Activated CD8-positive, alpha-beta T cell treated with anti-CD3 and anti-CD28 coated beads for 36 hours (primary cell): ENCODE measurements around the gene SMOC1. TPM values are rescaled to one million over a fixed set of nuclear protein-coding genes. Genes with fewer than 3 reads are reported as not detected.

Source experiments
- ATAC-seq: fragments of 200-7000 bp; cut with Tn5 transposase; one replicate; pipeline ENCODE4 v1.10.0; 2021; ENCODE audit warnings: mild to moderate bottlenecking, moderate library complexity
- CTCF ChIA-PET: fragments of 350-600 bp; sonication (Branson Sonifier 250); formaldehyde crosslinking; loops from one replicate; lab custom pipeline; 2021; ENCODE audit warnings: antibody characterized with exemption; lab: Charles Lee
- POLR2A ChIA-PET: fragments of 350-600 bp; sonication (Branson Sonifier 250); formaldehyde crosslinking; loops from one replicate; lab custom pipeline; 2021; ENCODE audit warnings: antibody characterized with exemption; lab: Charles Lee
- DNase-seq: peaks from one replicate; pipeline ENCODE4 v3.0.0-alpha.2; 2020
- H3K27ac Mint-ChIP-seq: one replicate; pipeline ENCODE4 v1.8.0; 2021; ENCODE audit warnings: mild to moderate bottlenecking, mixed read lengths
- H3K27me3 Mint-ChIP-seq: one replicate; pipeline ENCODE4 v1.8.0; 2021; ENCODE audit warnings: mixed read lengths
- H3K36me3 Mint-ChIP-seq: one replicate; pipeline ENCODE4 v1.8.0; 2021; ENCODE audit warnings: low read depth, mixed read lengths
- H3K4me1 Mint-ChIP-seq: one replicate; pipeline ENCODE4 v1.8.0; 2021; ENCODE audit warnings: low read depth, mixed read lengths
- H3K4me3 Mint-ChIP-seq: one replicate; pipeline ENCODE4 v1.8.0; 2021; ENCODE audit warnings: mild to moderate bottlenecking, moderate library complexity, mixed read lengths
- H3K9me3 Mint-ChIP-seq: one replicate; pipeline ENCODE4 v1.8.0; 2021; ENCODE audit warnings: mixed read lengths
- CTCF ChIP-seq: fragments of 200-600 bp; IDR thresholded peaks from one replicate; pipeline ENCODE4 v1.8.0; 2022; ENCODE audit warnings: antibody characterized with exemption, mild to moderate bottlenecking
- intact Hi-C: fragments of 100-400 bp; cut with micrococcal nuclease; formaldehyde crosslinking; loops from one replicate; pipeline ENCODE4 v1.10.0; 2022
- total RNA-seq, 2 experiments: library from RNA; stranded (reverse); gene quantifications; one replicate each; pipeline ENCODE4 v1.2.3, GENCODE V29; 2021

SMOC1 gene
- total RNA-seq, 2 experiments from 2014 or later, result not detected

DNA sequence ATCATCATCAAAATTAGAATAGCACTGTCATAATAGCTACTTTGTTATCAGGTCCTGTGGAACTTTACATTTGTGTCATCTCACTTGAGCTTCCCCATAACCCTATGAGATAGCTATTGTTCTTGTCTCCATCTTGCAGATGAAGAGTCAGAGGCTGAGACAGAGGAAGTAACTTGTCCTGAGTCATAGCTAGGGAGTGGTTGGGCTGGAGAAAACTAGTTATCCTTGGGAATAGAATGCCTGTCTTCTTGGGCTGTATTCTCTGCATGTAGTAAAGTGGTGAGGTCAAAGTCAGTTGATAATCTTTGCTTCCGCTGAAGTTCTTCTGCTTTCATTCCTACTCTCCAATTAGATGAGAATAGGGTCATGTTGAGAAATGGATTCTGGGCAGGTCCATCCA, 117.0 kb downstream of the SMOC1 start:
- intact Hi-C loops, result no loop called here
- peaks cover 18% of the 10 kb centered on the region for H3K27me3 Mint-ChIP-seq
- TF ChIP-seq CTCF, result no peak
- CTCF ChIA-PET, result interaction anchor here (1.1 to 1.6 kb wide), 2 partner anchors 18 to 32 kb away, joined by 4 to 5 read pairs; no protein-coding TSS in a partner anchor
- no peaks in the 10 kb centered on the region for H3K4me1 Mint-ChIP-seq
- H3K9me3 Mint-ChIP-seq, result no peaks in the 10 kb centered on the region
- POLR2A ChIA-PET, result no interaction called here
- no peaks in the 10 kb centered on the region for H3K36me3 Mint-ChIP-seq
- ATAC-seq (no peak), DNase-seq (no peak)
- no peak overlapping the region for H3K27ac Mint-ChIP-seq
- no peak overlapping the region for H3K4me3 Mint-ChIP-seq

DNA sequence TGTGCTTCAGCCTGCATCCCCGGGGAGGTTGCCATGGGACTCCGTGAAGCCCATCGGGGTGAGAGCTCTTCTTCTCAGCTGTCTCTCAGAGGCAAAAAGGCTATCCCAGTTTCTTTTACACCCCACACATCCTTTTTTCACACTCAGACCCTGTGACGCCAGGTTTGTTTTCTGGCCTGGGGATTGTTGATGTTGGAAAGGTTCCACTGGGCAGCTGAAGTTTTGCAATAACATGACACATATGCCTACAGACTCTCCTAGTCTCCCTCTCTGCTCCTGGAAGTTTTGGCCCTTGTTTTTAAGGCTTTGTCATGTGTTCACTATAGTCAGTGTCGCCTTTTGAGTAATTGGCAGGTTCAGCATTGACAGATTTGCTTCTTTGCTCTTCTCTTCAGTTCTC, 118.6 kb downstream of the SMOC1 start:
- Mint-ChIP-seq H3K36me3 (no peaks in the 10 kb centered on the region), H3K27me3 (peaks cover 14% of the 10 kb centered on the region), H3K4me1 (no peaks in the 10 kb centered on the region), H3K4me3 (no peak overlapping the region), H3K9me3 (no peaks in the 10 kb centered on the region), H3K27ac (no peak overlapping the region)
- CTCF ChIA-PET, result interaction anchor here (0.6 kb wide), 1 partner anchor 416 kb away, joined by 3 read pairs; no protein-coding TSS in a partner anchor
- no peak for ATAC-seq
- no peak for DNase-seq
- intact Hi-C loops, result no loop called here
- no peak for TF ChIP-seq CTCF
- POLR2A ChIA-PET, result interaction anchor here (0.6 kb wide), 1 partner anchor 135 kb away, joined by 8 read pairs; no protein-coding TSS in a partner anchor

- Mint-ChIP-seq H3K36me3 (no peaks in the 10 kb centered on the region), H3K4me1 (no peaks in the 10 kb centered on the region), H3K27ac (no peak overlapping the region), H3K4me3 (no peak overlapping the region), H3K9me3 (no peaks in the 10 kb centered on the region), H3K27me3 (peaks cover 7% of the 10 kb centered on the region)
- ATAC-seq (no peak), DNase-seq (no peak)
- POLR2A ChIA-PET, result interaction anchor here (0.6 kb wide), 1 partner anchor 205 kb away, joined by 3 read pairs; no protein-coding TSS in a partner anchor
- CTCF ChIA-PET, result interaction anchor here (1.0 kb wide), 1 partner anchor 24 kb away, joined by 3 read pairs; no protein-coding TSS in a partner anchor
- no peak for TF ChIP-seq CTCF
- intact Hi-C loops, result no loop called here
These were observed 120.1 kb downstream of the SMOC1 start for GRCh38 chr14:69999261-69999674.

DNA sequence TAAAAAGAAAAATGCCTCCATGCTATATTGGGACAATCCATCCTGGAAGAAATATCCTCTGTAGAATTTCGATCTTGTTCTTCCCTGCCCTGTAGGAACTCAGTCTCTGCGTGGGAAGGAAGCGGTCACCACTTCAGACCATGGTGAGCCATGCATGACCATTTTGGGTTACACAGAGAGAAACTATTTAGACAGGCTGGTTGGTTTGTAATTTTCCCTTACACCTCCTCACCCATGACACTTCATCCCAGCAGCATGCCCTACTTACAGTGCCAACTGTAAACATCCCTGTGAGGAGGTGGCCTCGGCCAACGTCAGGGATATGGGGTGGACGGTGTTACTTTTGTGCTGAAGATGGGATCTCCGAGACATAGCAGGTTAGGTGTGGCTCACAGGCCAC, 121.4 kb downstream of the SMOC1 start:
- no peak for TF ChIP-seq CTCF
- no peak for DNase-seq
- no peaks in the 10 kb centered on the region for H3K4me1 Mint-ChIP-seq
- no peak for ATAC-seq
- no peak overlapping the region for H3K4me3 Mint-ChIP-seq
- intact Hi-C loops, result no loop called here
- H3K36me3 Mint-ChIP-seq, result no peaks in the 10 kb centered on the region
- H3K27ac Mint-ChIP-seq, result no peak overlapping the region
- H3K27me3 Mint-ChIP-seq, result peaks cover 3% of the 10 kb centered on the region
- no peaks in the 10 kb centered on the region for H3K9me3 Mint-ChIP-seq
- POLR2A ChIA-PET, result no interaction called here
- CTCF ChIA-PET, result no interaction called here

GRCh38 chr14:70002589-70003346, 123.6 kb downstream of the SMOC1 start:
- ATAC-seq (no peak), DNase-seq (no peak)
- Mint-ChIP-seq H3K4me3 (no peak overlapping the region), H3K9me3 (no peaks in the 10 kb centered on the region), H3K36me3 (no peaks in the 10 kb centered on the region), H3K27ac (no peak overlapping the region), H3K4me1 (no peaks in the 10 kb centered on the region), H3K27me3 (peaks cover 3% of the 10 kb centered on the region)
- POLR2A ChIA-PET, result no interaction called here
- TF ChIP-seq CTCF, result no peak
- intact Hi-C loops, result no loop called here
- CTCF ChIA-PET, result no interaction called here
